HG03354 (cell line): Measurements from ENCODE around the gene DTNBP1.

ENCODE experiments used
- ATAC-seq: cut with Tn5 transposase; IDR thresholded peaks from one replicate; pipeline ENCODE4 v1.9.1; 2021; ENCODE audit warnings: mild to moderate bottlenecking; ENCODE audit not compliant: unreplicated experiment, poor library complexity, severe bottlenecking

The DTNBP1 gene

DNA sequence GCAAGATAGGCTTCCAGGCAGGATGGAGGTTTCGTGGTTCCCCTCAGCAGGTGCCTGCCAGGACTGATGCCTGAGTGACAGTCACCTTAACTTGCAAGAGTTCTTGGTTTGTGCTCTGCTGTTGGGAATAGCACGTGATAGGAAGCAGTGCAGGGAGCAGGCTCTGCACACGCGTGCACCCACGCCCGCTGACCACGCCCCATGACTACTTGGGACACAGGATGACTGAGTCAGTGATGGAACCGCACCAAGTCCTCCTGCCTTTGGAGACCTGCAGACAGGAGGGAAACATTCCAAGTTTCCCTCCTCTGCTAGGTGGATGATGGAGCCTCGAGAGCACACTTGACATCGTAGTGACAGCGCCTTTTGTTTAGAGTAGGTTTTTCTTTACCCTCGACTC lies 164.2 kb downstream of the DTNBP1 start:
- ATAC-seq: no peak

GRCh38 chr6:15496345-15497131 lies 166.3 kb downstream of the DTNBP1 start:
- ATAC-seq: no peak

DNA sequence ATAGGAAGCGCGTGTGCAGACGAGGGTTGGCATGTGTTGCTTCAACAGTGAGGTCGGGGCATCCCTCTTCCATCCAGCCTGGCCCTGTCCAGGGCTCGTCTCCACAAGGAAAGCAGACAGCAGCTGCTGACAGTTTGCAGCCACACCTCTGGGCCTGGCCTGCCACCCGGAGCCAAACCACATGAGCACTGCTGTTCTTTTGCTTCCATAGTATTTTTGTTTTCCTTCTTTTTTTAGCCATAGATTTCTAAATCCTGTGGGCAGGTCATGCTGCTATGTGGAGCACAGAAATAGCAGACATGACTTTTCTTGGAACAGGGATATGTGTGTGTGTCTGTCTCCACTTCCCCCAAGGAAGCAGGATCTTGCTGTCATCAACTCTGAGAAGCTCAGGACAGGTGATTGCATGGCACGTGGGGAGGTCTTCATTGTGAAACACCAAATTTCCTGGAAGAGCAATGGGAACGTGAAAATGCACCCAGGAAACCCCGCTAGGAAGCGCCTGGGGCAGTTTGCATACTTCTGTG lies 167.4 kb downstream of the DTNBP1 start:
- no peak for ATAC-seq

- ATAC-seq: no peak
Observed at GRCh38 chr6:15493437-15494168, 169.2 kb downstream of the DTNBP1 start.

DNA sequence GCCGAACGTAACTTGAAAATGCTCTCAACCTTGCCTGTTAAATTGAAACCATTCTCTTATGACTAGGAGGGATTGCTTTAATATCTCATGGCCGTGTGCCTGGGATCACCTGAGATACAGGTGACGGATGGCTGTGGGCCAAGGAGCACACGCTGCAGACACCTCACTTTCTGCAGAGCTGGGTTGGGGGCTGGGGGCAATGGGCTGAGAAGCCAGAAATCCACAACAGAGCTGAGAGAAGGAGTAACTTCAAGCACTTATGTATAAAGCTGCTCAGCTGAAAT lies 170.9 kb downstream of the DTNBP1 start:
- no peak for ATAC-seq

DNA sequence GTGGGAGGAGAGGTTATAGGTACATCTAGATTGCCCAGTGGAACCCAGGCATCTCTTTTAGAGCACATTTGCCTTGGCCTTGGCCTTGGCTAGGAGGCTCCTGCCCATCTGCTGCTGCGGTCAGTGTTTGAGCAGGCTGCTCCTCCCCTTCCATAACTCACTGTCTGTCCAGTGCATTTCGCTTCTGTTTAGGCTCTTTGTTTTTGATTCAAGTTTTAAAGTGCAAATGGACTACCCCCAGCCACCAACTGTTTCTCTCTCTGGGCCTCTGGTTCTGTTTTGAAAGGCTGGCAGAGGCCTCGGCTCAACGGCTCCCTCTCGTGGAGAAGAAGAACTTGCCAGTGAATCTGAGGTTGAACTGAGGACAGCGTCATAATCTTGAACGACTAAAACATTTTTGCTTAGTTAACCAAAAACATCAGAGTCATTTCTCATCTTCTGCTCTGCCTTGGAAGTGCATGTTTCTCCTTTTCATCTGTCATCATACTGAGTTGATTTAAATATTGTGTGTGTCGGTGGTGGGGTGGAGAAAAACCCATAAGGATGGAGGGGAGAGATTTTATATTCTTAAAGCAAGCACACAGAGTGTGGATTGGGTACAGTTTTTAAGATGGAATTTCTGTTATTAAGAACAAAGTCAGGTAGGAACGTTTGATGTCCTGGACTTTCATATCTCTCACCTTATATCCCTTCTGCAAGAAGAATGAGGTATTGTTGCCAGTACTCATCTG lies 171.4 kb downstream of the DTNBP1 start:
- ATAC-seq: peak; percentile 61

DNA sequence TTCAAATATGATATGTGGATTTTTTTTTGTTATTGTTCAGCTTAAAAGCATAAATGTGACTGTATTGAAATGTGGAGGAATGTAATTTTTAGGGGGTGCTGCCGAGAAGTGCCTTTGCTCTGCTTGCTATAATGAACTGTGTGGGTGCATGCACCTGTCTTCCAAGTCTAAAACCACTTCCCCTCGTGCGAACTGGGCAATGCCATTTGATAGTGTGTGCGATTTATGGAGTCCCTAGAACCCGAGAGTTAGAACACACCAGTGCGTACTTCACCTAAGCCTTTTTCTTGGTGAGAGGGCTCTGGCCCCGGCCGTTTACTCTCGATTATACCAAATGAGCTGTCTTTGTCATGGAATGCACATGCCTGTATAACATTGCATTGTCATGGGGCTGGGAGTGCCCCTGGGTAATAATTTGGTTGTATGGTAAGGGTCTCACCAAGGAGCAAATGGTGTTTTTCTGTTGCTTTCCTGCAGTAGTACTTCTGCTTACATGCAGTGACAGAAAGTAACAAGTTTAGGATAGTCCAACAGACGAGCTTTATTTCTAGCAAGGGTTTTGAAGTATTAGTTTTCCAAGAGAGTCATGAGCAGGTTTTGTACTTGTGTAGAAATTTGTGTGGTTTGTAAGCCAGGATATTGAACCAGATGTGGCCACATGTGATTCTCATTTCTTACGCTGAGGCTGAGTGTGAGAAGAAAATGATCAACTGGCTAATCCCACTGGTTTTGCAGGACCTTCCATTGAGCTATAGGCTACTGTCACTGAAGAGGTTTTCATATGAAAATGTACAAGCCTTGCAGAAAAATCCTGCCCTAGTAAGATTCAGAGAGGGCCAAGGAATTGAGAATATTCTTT lies 172.4 kb downstream of the DTNBP1 start:
- ATAC-seq: no peak

- no peak for ATAC-seq
Observed at GRCh38 chr6:15489261-15489962, 173.4 kb downstream of the DTNBP1 start.

DNA sequence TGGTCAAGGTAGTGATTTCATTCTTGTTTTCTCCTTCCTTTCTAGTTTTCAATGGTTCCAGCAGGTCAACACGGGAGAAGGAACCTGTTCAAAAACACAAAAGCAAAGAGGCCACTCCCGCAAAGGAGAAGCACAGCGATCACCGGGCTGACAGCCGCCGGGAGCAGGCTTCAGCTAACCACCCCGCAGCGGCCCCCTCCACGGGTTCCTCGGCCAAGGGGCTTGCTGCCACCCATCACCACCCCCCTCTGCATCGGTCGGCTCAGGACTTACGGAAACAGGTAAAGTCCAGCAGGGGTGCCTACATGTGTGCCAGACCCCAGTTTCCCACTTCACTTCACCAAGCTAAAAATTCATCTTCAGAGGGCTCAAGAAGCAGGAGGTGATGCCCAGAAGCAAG lies 175.6 kb downstream of the DTNBP1 start:
- no peak for ATAC-seq

DNA sequence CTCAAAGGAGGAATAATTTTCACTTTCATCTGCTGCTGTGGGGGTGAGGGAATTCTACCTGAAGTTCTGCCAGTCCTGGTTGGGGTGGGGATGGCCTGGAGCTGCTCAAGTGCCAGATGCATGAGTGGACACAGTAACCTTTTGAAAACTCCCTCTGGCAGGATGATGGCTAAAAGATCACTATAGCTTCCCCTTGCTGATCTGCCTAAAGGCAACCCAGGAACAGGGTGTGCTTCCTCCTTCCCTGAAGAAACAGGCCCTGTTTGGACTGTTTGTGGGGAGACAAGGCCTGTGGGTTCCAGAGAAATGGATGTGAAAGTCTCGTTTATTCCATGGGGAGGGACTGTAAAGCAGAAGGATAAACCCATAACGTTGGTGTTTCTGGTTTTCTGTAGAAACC lies 176.9 kb downstream of the DTNBP1 start:
- no peak for ATAC-seq

GRCh38 chr6:15484821-15485220 lies 178.0 kb downstream of the DTNBP1 start:
- no peak for ATAC-seq

GRCh38 chr6:15484140-15484539 lies 178.7 kb downstream of the DTNBP1 start:
- no peak for ATAC-seq

- ATAC-seq: no peak
Observed at GRCh38 chr6:15483060-15483459, 179.8 kb downstream of the DTNBP1 start.

DNA sequence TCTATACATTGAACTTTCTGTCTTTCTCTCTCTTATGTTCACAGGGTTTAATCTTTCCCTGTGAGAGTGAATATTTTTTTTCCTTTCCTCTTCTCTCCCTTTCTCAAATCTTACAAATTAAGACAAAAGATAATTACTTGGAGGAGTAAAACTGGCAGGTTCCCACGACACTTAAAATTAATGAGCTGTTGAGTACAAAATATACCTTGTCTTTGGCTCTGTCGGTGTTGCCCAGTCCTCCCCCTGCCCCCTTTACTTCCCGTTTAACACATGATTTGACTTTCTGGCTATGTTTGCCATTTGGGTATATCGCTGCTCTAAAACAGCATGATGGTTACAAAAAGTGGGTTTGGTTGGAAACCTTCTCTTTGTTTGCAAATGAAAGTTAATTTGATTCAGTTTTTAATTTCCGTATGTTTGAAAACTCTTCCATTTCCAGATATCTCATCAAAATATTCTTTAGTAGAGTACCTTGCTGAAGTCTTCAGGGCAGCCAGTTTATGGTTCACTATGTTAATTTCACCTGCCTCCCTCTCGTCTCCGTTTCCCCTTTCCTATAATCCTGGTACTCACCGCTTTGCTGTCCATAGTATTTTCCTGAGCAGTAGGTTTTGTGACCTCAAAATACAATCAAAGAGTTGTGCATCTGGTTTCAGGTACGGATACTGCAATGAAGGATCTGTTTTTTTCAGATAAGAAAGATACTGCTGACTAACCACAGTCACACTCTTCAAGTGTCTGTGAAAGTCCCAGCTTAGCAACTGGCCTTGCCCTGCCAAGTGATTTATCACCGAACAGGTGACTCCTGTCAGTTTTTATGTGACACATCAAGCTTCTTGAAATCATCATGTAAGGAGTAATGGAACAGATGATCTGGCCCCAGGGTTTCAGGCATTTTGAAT lies 181.2 kb downstream of the DTNBP1 start:
- no peak for ATAC-seq

DNA sequence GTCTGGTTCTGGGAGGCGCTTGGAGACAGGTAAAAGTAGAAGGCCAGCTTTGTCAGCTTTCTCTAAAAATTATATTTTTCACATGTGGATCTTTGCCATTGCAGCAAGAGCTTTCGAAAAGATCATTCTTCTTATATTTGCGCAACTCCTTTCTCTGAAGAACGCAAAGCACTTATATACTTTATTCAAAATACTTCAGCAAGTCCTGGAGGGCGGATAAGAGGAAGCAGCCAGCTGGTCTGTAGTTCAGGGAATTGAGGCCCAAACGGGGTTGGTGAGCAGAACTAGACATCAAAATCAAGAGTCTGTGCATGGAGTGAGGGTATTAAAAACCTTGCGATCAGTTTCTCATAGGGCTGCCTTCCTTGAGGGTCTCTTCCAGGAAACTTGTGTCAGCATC lies 182.3 kb downstream of the DTNBP1 start:
- no peak for ATAC-seq

DNA sequence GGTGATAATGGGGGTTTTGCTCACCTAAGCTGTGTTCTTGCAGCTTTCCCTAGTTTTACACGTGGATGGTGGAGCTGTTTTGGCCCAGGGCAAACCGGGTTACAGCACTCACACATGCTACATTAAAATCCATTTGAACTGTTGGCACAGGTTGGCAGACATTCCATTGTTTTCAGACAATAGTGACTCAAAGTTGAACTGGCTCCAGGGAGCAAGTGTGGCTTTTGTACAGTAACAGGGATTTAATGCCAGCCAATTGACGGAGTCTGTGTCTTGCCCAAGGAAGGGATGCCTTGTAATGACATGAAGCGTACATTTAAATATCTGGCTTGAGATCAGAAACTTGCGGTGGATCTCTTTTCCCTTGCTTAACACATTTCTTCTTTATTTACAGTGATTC lies 183.1 kb downstream of the DTNBP1 start:
- no peak for ATAC-seq

- no peak for ATAC-seq
Observed at GRCh38 chr6:15477746-15478145, 185.1 kb downstream of the DTNBP1 start.
